ENCODE measurements around the gene MYO5C.

The MYO5C gene

DNA sequence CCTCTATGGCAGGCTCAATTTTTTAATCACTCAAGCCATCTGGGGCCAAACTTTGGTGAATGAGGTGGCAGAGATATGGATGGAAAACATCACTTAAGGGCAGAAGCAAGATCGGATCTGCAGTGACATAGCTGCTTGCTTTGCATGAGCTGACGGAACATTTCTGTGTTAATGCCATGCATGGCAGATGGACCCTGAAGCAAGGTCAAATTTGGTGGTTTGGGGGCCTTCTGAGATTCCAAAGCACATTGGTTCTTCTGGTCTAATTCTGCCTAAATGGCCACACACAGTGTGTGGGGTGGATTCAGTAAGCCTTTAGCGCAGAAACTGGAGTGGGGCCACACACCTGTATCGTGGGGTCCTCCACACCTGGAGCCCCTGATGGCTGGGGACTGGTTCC lies 144.7 kb downstream of the MYO5C start:
- DNase-seq = no peak

DNA sequence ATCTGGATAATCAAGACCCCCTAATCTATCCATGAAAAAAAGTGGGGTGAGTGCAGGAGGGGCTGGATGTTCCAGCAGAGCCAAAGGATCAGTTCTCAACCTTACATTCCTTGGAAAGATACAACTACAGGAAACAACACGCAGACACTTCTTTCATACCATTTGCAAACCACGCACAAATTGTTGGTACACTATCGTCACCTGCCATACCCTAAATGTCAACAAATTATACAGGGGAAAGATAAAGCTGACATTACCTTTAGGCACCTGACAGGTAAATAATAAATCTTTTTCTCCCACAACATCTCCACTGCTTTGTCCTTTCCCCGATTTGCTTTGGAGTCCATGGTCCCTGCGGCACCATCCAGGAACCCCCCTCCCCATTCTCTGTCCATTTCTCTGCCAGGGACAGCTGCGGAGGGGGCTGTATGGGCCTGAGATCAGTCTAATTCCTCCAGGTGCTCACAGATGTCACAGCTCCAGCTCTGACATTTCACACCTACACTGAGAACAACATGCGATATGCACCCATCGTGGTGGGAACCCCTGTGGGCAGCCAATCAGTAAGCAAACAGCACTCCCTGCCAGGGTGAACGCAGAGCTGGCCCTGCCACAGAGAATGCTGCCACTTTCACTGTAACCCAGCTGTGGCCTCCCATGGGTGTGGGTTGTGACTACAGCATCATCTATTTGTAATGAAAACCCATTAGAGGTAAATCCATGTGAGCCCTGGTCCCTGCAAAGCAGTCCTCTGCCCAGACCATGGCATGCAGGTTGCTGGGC lies 145.4 kb downstream of the MYO5C start:
- no peak for DNase-seq

DNA sequence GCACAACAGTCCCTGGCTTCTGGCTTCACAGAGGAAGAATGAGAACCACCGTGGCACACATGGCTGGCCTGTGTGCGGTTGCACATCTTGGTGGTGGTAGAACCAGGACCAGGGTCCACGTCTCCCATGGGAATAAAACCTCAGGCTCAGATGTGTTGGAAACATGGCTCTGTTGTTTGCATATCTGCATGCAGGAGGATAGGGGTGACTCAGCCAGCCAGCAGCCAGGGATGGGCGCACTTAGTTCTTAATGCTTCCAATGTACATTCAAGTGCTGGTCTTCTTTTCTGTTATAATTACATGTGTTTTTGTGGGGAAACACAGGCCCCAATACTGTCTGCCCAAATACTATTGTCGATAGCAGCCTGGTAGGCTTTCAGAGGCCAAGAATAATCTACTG lies 147.2 kb downstream of the MYO5C start:
- no peak for DNase-seq

DNA sequence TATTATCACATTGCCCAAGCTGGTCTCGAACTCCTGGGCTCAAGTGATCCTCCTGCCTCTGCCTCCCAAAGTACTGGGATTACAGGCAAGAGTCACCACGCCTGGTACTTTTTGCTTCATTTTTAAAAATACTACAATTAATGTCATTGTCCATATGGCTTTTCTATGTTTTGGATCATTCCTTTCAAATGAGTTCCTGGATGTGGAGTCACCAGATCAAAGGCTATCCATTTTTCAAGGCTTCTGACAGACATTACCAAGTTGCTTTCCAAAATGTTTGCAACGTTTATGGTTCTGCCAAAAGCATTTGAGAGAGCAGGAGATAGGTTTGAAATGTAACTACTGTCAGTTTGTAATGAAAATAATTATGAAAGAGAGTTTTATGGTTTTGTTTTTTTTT lies 148.8 kb downstream of the MYO5C start:
- no peak for DNase-seq

DNA sequence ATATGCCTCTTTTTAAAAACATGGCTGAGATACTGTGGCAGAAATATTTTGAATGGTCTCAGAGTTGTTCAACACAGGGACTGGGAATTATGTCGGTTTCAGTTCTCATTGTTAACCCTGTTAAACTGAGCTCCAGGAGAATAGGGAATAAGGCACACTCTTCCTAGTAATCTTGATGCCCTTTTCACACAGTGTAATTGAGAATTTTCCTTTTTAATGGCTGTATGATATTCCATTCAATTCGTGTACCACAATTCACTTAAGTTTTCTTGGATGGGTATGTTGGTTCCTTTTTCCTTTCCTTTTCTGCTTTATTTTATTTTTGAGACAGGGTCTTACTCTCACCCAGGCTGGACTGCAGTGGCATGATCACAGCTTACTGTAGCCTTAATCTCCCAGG lies 149.3 kb downstream of the MYO5C start:
- no peak for DNase-seq

DNA sequence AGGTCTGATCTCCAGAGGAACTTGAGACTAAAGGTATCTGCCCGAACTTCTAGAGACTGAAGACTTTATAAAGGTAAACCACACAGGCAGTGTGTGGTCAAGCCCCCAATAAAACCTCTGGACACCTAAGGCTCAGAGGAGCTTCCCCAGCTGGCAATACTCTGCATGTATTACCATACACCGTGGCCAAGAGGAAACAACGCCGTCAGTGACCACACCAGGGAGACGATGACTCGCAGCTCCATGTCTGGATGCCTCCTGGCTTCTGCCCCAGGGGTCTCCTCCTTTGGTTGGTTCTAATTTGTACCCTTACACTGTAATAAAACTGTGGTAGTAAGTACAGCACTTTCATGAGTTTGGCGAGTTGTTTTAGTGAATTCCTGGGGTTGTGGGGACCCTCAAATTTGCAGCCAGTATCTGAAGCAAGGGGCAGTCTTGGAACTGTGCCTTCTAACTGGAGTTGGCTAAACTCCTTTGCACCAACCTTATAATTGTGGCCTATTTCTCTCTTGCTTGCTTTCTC lies 150.9 kb downstream of the MYO5C start:
- DNase-seq = no peak

DNA sequence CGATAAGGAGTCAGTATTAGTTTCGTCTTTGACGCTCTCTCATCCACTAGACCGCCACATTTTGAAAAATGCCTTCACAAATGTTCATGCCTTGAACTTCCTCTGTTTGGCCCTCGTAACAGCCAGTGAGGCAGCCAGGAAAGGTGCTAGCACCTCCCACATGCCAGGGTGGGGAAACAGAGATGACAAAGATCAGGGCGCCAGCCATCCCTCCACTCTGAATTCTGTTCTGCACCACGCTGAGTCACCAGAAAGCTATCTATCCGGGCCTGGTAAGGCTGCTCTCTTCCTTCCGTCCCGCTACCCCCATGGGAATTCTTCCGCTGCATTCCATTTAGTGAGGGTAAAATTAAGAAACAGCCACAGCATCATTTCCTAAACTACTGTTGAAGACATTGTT lies 151.7 kb downstream of the MYO5C start:
- peak in 1 of 58 donors; percentile 21 for DNase-seq

Measured in anterior cingulate cortex (tissue), 58 donors.